Gastrocnemius medialis (tissue), 4 donors: ENCODE results near the gene WWOX. TPM values are rescaled to one million over a fixed set of nuclear protein-coding genes. Genes with fewer than 3 reads are reported as not detected.

ENCODE experiments used
- ATAC-seq, 2 donors: fragments of 150-250 bp; one replicate each; pipeline ENCODE4 v1.9.1; 2016
- DNase-seq, 2 donors: peaks; one replicate each; pipeline ENCODE4 v3.0.0-alpha.2; 2019
- H3K27ac ChIP-seq, 4 donors: fragments of 200-600 bp; sonication (generic); 1 replicate in 1 of 4; 2 replicates in 3 of 4; pipeline ENCODE4 v1.5.1; 2016 to 2018; ENCODE audit warnings: mild to moderate bottlenecking in 2 of 4, moderate library complexity in 1 of 4
- H3K27me3 ChIP-seq, 3 donors: fragments of 200-600 bp; sonication (generic) in 2 of 3; 1 replicate in 1 of 3; 2 replicates in 2 of 3; pipeline versions ENCODE4 v1.5.1 to v1.6.0; 2016 to 2019; ENCODE audit warnings: mild to moderate bottlenecking in 1 of 3, moderate library complexity in 1 of 3
- H3K36me3 ChIP-seq, 2 donors: fragments of 200-600 bp; sonication (generic) in 1 of 2; one replicate each; pipeline ENCODE4 v1.5.1; 2017 to 2018
- H3K4me1 ChIP-seq, 2 donors: fragments of 200-600 bp; sonication (generic) in 1 of 2; one replicate each; pipeline ENCODE4 v1.5.1; 2016 to 2017; ENCODE audit warnings: mild to moderate bottlenecking in 2 of 2
- H3K4me3 ChIP-seq, 4 donors: fragments of 200-600 bp; sonication (generic) in 3 of 4; 1 replicate in 1 of 4; 2 replicates in 3 of 4; pipeline ENCODE4 v1.5.1; 2016 to 2019; ENCODE audit warnings: mild to moderate bottlenecking in 2 of 4
- H3K9me3 ChIP-seq, 3 donors: fragments of 200-600 bp; sonication (generic) in 2 of 3; 1 replicate in 1 of 3; 2 replicates in 2 of 3; pipeline ENCODE4 v1.5.1; 2016 to 2019
- CTCF ChIP-seq, 5 experiments: fragments of 450-650 bp in 3 of 5; fragments of 200-600 bp in 2 of 5; sonication (generic) in 2 of 5; IDR thresholded peaks in 4 of 5; conservative IDR thresholded peaks in 1 of 5; 1 replicate in 4 of 5; 2 replicates in 1 of 5; pipeline ENCODE4 v1.5.1; 2016 to 2019; ENCODE audit warnings: antibody characterized with exemption in 5 of 5, mild to moderate bottlenecking in 3 of 5, moderate library complexity in 3 of 5
- POLR2A ChIP-seq, 2 donors: fragments of 450-650 bp; IDR thresholded peaks; one replicate each; pipeline ENCODE4 v1.6.1; 2017; ENCODE audit warnings: antibody characterized with exemption in 2 of 2, mild to moderate bottlenecking in 2 of 2, moderate library complexity in 2 of 2
- in situ Hi-C, 4 donors: fragments of 200-750 bp; cut with MboI; loops; one replicate each; pipeline versions ENCODE4 v1.15.0 to v1.8.0; 2017; ENCODE audit warnings: low sequenced_read_pairs in 4 of 4
- intact Hi-C: fragments of 100-400 bp; cut with DNase I; formaldehyde crosslinking; loops from one replicate; pipeline ENCODE4 v1.15.1; 2023; ENCODE audit warnings: low total_unique reads
- total RNA-seq, 4 donors: library from RNA; depleted of rRNA; stranded (reverse); fragments of >200 nt; gene quantifications; one replicate each; pipeline versions ENCODE4 v1.1.0 to v1.2.3, GENCODE V29; 2016

Gene WWOX
- total RNA-seq, 4 donors from 2014 or later, result 3.3 to 13.0 (median 6.0) TPM

- DNase-seq (no peak), ATAC-seq (no peak)
- no peak for TF ChIP-seq POLR2A (IDR thresholded peaks at IDR 0.05)
- no peak for TF ChIP-seq CTCF (IDR thresholded peaks at IDR 0.05 in 4 of 5, conservative IDR thresholded peaks at IDR 0.05 in 1 of 5)
- in situ Hi-C loops, result loop anchor here (5.0 to 25.0 kb wide), 6 partner anchors 180 to 1107 kb away; partner anchors contain the start of gene MAF (in 4 of the 4)
- Histone ChIP-seq H3K27ac (peak overlapping the region; percentile 42 to 72 (median 59)), H3K9me3 (no peaks in the 10 kb centered on the region), H3K36me3 (no peaks in the 10 kb centered on the region), H3K4me1 (peaks cover 21 to 23% of the 10 kb centered on the region in 2 donors), H3K4me3 (no peak overlapping the region), H3K27me3 (no peaks in the 10 kb centered on the region)
- intact Hi-C loops, result loop anchor here (2.0 to 10.0 kb wide), 4 partner anchors 122 to 1102 kb away; no protein-coding TSS in a partner anchor
Measured at GRCh38 chr16:78505036-78505435, 405.6 kb downstream of the WWOX start.

GRCh38 chr16:78505544-78506366, 406.3 kb downstream of the WWOX start:
- H3K4me3 ChIP-seq, result peak overlapping the region; percentile 27 to 44 (median 38)
- peak overlapping the region; percentile 42 to 72 (median 59) for H3K27ac ChIP-seq
- H3K36me3 ChIP-seq, result no peaks in the 10 kb centered on the region
- peaks cover 21 to 23% of the 10 kb centered on the region in 2 donors for H3K4me1 ChIP-seq
- DNase-seq (peak; percentile 35 to 60), ATAC-seq (peak; percentile 68 to 73)
- intact Hi-C loops, result loop anchor here (2.0 to 10.0 kb wide), 4 partner anchors 122 to 1101 kb away; no protein-coding TSS in a partner anchor
- H3K9me3 ChIP-seq, result no peaks in the 10 kb centered on the region
- TF ChIP-seq CTCF (IDR thresholded peaks at IDR 0.05 in 4 of 5, conservative IDR thresholded peaks at IDR 0.05 in 1 of 5) (peak in 4 of 5 experiments; percentile 23 to 47 (median 34)), POLR2A (IDR thresholded peaks at IDR 0.05) (no peak)
- in situ Hi-C loops, result loop anchor here (5.0 to 25.0 kb wide), 6 partner anchors 179 to 1107 kb away; partner anchors contain the start of gene MAF (in 4 of the 4)
- no peaks in the 10 kb centered on the region for H3K27me3 ChIP-seq

GRCh38 chr16:78506367-78507193, 407.1 kb downstream of the WWOX start:
- ATAC-seq (peak in 1 of 2 donors; percentile 9), DNase-seq (no peak)
- H3K4me3 ChIP-seq, result peak overlapping the region; percentile 27 to 44 (median 38)
- intact Hi-C loops, result loop anchor here (5.0 to 10.0 kb wide), 2 partner anchors 121 to 358 kb away; no protein-coding TSS in a partner anchor
- in situ Hi-C loops, result loop anchor here (5.0 to 25.0 kb wide), 6 partner anchors 178 to 1106 kb away; partner anchors contain the start of gene MAF (in 4 of the 4)
- H3K4me1 ChIP-seq, result peaks cover 21 to 23% of the 10 kb centered on the region in 2 donors
- peak overlapping the region; percentile 42 to 72 (median 59) for H3K27ac ChIP-seq
- H3K9me3 ChIP-seq, result no peaks in the 10 kb centered on the region
- TF ChIP-seq POLR2A (IDR thresholded peaks at IDR 0.05) (no peak), CTCF (IDR thresholded peaks at IDR 0.05 in 4 of 5, conservative IDR thresholded peaks at IDR 0.05 in 1 of 5) (no peak)
- H3K27me3 ChIP-seq, result no peaks in the 10 kb centered on the region
- no peaks in the 10 kb centered on the region for H3K36me3 ChIP-seq

GRCh38 chr16:78507576-78507975, 408.1 kb downstream of the WWOX start:
- in situ Hi-C loops, result loop anchor here (5.0 to 25.0 kb wide), 6 partner anchors 177 to 1105 kb away; partner anchors contain the start of gene MAF (in 4 of the 4)
- no peaks in the 10 kb centered on the region for H3K9me3 ChIP-seq
- TF ChIP-seq CTCF (IDR thresholded peaks at IDR 0.05 in 4 of 5, conservative IDR thresholded peaks at IDR 0.05 in 1 of 5), result no peak
- TF ChIP-seq POLR2A (IDR thresholded peaks at IDR 0.05), result no peak
- H3K27me3 ChIP-seq, result no peaks in the 10 kb centered on the region
- H3K27ac ChIP-seq, result no peak overlapping the region
- no peak for DNase-seq
- peaks cover 21 to 23% of the 10 kb centered on the region in 2 donors for H3K4me1 ChIP-seq
- no peak overlapping the region for H3K4me3 ChIP-seq
- no peak for ATAC-seq
- no peaks in the 10 kb centered on the region for H3K36me3 ChIP-seq
- intact Hi-C loops, result loop anchor here (5.0 to 10.0 kb wide), 2 partner anchors 120 to 357 kb away; no protein-coding TSS in a partner anchor
